Upper lobe of left lung (tissue), 4 donors: ENCODE results near the gene DLGAP1.
A peak's percentile ranks its signal among the peaks of the same experiment; 100 is the strongest.

Experiments
- CTCF ChIP-seq, 6 experiments: fragments of 450-650 bp in 4 of 6; fragments of 200-600 bp in 2 of 6; sonication (generic) in 2 of 6; IDR thresholded peaks; one replicate each; pipeline ENCODE4 v1.5.1; 2016 to 2019; ENCODE audit warnings: antibody characterized with exemption in 6 of 6
- EP300 ChIP-seq, 4 donors: sonication (generic); formaldehyde crosslinking; IDR thresholded peaks; one replicate each; pipeline ENCODE4 v1.5.1; 2017; ENCODE audit warnings: antibody characterized with exemption in 4 of 4, control low read depth in 2 of 4
- POLR2A ChIP-seq, 4 donors: fragments of 450-650 bp; IDR thresholded peaks; one replicate each; pipeline ENCODE4 v1.5.1; 2016 to 2017; ENCODE audit warnings: antibody characterized with exemption in 4 of 4, mild to moderate bottlenecking in 2 of 4
- POLR2AphosphoS5 ChIP-seq, 2 donors: sonication (generic); formaldehyde crosslinking; IDR thresholded peaks; one replicate each; pipeline ENCODE4 v1.5.1; 2017; ENCODE audit warnings: antibody characterized with exemption in 2 of 2

GRCh38 chr18:3998698-3999333, 456.3 kb downstream of the DLGAP1 start:
- TF ChIP-seq POLR2A (IDR thresholded peaks at IDR 0.05) (no peak), CTCF (IDR thresholded peaks at IDR 0.05) (peak; percentile 37 to 68 (median 54)), POLR2AphosphoS5 (IDR thresholded peaks at IDR 0.05) (no peak), EP300 (IDR thresholded peaks at IDR 0.05) (no peak)
